HepG2 (cell line): ENCODE results near the gene CNTROB. TPM values are rescaled to one million over a fixed set of nuclear protein-coding genes. Genes with fewer than 3 reads are reported as not detected.

Experiments
- CREM ChIP-seq, 2 experiments: sonication (generic) in 1 of 2; formaldehyde crosslinking in 1 of 2; IDR thresholded peaks; 2 replicates each; pipeline versions ENCODE4 v1.4.0 to v1.6.1; 2016 to 2020; ENCODE audit warnings: antibody characterized with exemption in 1 of 2, mild to moderate bottlenecking in 1 of 2, missing genetic modification reagents in 1 of 2
- EED ChIP-seq: sonication (generic); formaldehyde crosslinking; IDR thresholded peaks from 2 replicates; pipeline ENCODE4 v1.5.0; 2020; ENCODE audit warnings: mild to moderate bottlenecking, missing genetic modification reagents
- ELK4 ChIP-seq: sonication (generic); formaldehyde crosslinking; IDR thresholded peaks from 2 replicates; pipeline ENCODE4 v1.9.0; 2021; ENCODE audit warnings: missing genetic modification reagents, borderline replicate concordance
- FUBP1 ChIP-seq: sonication (generic); formaldehyde crosslinking; IDR thresholded peaks from 2 replicates; pipeline ENCODE4 v1.5.1; 2020; ENCODE audit warnings: missing genetic modification reagents, mild to moderate bottlenecking, borderline replicate concordance
- HDAC2 ChIP-seq: sonication (generic); formaldehyde crosslinking; IDR thresholded peaks from 2 replicates; pipeline ENCODE4 v1.4.0; 2020; ENCODE audit warnings: missing genetic modification reagents
- HMG20A ChIP-seq: IDR thresholded peaks from 2 replicates; pipeline ENCODE4 v1.6.1; 2016; ENCODE audit warnings: borderline replicate concordance
- HNRNPL ChIP-seq: fragments of 200-400 bp; formaldehyde crosslinking; IDR thresholded peaks from 2 replicates; pipeline ENCODE4 v1.6.1; 2017; ENCODE audit warnings: mild to moderate bottlenecking, low read depth, low read length
- HNRNPLL ChIP-seq: fragments of 200-400 bp; formaldehyde crosslinking; IDR thresholded peaks from 2 replicates; pipeline ENCODE4 v1.6.1; 2017; ENCODE audit warnings: mild to moderate bottlenecking, low read depth, low read length; ENCODE audit not compliant: poor library complexity, severe bottlenecking
- IRF1 ChIP-seq: sonication (generic); formaldehyde crosslinking; IDR thresholded peaks from 2 replicates; pipeline ENCODE4 v1.4.0; 2020; ENCODE audit warnings: low read depth, mild to moderate bottlenecking, missing genetic modification reagents
- JUNB ChIP-seq: sonication (generic); formaldehyde crosslinking; IDR thresholded peaks from 2 replicates; pipeline ENCODE4 v1.8.0; 2022; ENCODE audit warnings: missing genetic modification reagents, mild to moderate bottlenecking, borderline replicate concordance
- KLF12 ChIP-seq: sonication (generic); formaldehyde crosslinking; IDR thresholded peaks from 2 replicates; pipeline ENCODE4 v1.4.0; 2020; ENCODE audit warnings: missing genetic modification reagents, borderline replicate concordance
- LRRFIP1 ChIP-seq: sonication (generic); formaldehyde crosslinking; conservative IDR thresholded peaks from 2 replicates; pipeline ENCODE4 v1.4.0; 2020; ENCODE audit warnings: missing genetic modification reagents
- RAD51 ChIP-seq: fragments of 450-650 bp; IDR thresholded peaks from 2 replicates; pipeline ENCODE4 v1.6.1; 2016; ENCODE audit warnings: borderline replicate concordance
- TAF1 ChIP-seq: sonication (generic); formaldehyde crosslinking; IDR thresholded peaks from 2 replicates; pipeline ENCODE4 v1.4.0; 2020; ENCODE audit warnings: missing genetic modification reagents
- ZFP62 ChIP-seq: sonication (generic); formaldehyde crosslinking; IDR thresholded peaks from 2 replicates; pipeline ENCODE4 v1.4.0; 2020; ENCODE audit warnings: missing genetic modification reagents
- ZNF609 ChIP-seq: sonication (generic); formaldehyde crosslinking; IDR thresholded peaks from 2 replicates; pipeline ENCODE4 v1.4.0; 2020; ENCODE audit warnings: mild to moderate bottlenecking, missing genetic modification reagents, borderline replicate concordance
- polyA plus RNA-seq, 8 experiments: library from polyadenylated mRNA; depleted of rRNA in 3 of 8; stranded (reverse) in 7 of 8; unstranded in 1 of 8; fragments of >200 nt; fragmentation: Illumina TruSeq in 4 of 8; extraction: Trizol in 4 of 8; gene quantifications; 2 replicates each; pipeline versions ENCODE4 v1.2.1 to v1.2.3, GENCODE V29; 2011 to 2016; ENCODE audit warnings: low read depth in 4 of 8, missing spikeins in 1 of 8, mixed read lengths in 1 of 8; ENCODE audit not compliant: insufficient read depth in 1 of 8
- total RNA-seq, 5 experiments: library from RNA; depleted of rRNA; stranded (reverse); fragments of >200 nt; fragmentation: Illumina TruSeq; extraction: Trizol; gene quantifications; 2 replicates each; pipeline ENCODE4 v1.2.3, GENCODE V29; 2016; ENCODE audit warnings: low read depth in 1 of 5

CNTROB gene
- total and polyA plus RNA-seq, 2 of the 13 experiments (the other 11 are each of a cell fraction or from before 2014, with no cell fraction given): 21.2 to 24.1 TPM

DNA sequence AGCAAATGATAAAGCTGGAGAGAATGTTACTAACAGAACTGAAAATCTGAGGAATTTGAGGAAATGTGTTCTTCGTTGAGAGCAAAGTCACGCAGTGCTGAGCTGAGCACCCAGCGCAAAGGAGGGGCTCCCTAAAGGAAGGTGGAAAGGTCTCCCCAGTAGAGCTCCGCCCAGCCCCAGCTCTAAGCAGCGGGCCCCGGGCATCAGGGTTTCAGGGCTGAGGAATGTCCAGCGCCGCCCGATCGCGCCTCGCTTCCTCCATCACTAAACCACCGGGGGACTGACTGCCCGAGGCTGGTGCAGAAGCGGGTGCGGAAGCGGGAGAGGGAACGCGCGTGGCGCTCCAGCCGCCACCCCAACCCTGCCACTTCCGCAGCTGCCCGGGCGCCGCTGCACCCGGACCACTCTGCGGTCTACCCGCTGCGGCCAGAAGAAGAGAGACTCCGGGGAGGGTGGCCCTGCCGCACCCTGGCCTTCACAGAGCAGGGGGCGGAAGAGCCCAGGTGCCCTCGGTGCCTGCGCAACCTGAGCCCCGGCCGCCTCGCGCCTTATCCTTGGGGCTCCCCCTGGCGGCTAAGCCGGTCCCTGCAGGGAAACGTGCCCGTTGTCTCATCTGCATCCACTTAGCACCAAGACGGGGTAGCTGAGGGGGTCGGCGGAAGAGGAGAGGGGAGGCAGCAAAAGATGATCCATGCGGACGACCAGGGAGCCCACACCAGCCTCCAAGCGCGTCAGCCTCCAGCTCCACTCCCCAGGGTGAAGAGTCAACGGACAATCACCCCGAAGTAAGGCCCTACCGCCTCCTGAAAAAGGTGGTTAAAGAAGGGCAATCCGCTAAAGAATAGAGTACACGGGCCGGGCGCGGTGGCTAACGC lies 58.0 kb downstream of the CNTROB start (continued):
- TF ChIP-seq CREM (IDR thresholded peaks at IDR 0.05) (no peak), CREM (CRISPR knock-in tag; IDR thresholded peaks at IDR 0.05) (no peak), HDAC2 (CRISPR knock-in tag) (peak; percentile 44; the same call in 1 of the 2 replicates), HNRNPL (0 out of 2 replicates have a peak, but pooled peaks have one; percentile 62), ZFP62 (no peak), IRF1 (CRISPR knock-in tag) (no peak), ZNF609 (0 out of 2 replicates have a peak, but pooled peaks have one; percentile 29), HMG20A (CRISPR knock-in tag) (0 out of 2 replicates have a peak, but pooled peaks have one; percentile 11), LRRFIP1 (CRISPR knock-in tag) (no peak), RAD51 (no peak), FUBP1 (CRISPR knock-in tag) (no peak), HNRNPLL (peak; percentile 91), EED (CRISPR knock-in tag) (0 out of 2 replicates have a peak, but pooled peaks have one; percentile 20), ELK4 (CRISPR knock-in tag) (no peak), KLF12 (CRISPR knock-in tag) (no peak), JUNB (CRISPR knock-in tag) (no peak), TAF1 (no peak)
